Uterus (tissue), 4 donors: ENCODE results near the gene KCNJ4. TPM values are rescaled to one million over a fixed set of nuclear protein-coding genes. Genes with fewer than 3 reads are reported as not detected.
A peak's percentile ranks its signal among the peaks of the same experiment; 100 is the strongest.
"Not testable (repeated sequence)": the region's sequence is repeated elsewhere in the genome, so short reads cannot be mapped to it uniquely, and the experiment has no call there.

Experiments
- DNase-seq, 2 donors: peaks; one replicate each; pipeline ENCODE4 v3.0.0-alpha.2; 2019 to 2020
- H3K27ac ChIP-seq, 2 donors: fragments of 200-600 bp; sonication (generic); 1 replicate in 1 of 2; 2 replicates in 1 of 2; pipeline ENCODE4 v1.5.1; 2016 to 2018
- H3K27me3 ChIP-seq, 2 donors: fragments of 200-600 bp; sonication (generic); one replicate each; pipeline ENCODE4 v1.5.1; 2018 to 2019; ENCODE audit warnings: control low read depth in 1 of 2
- H3K36me3 ChIP-seq, 2 donors: fragments of 200-600 bp; sonication (generic); one replicate each; pipeline ENCODE4 v1.5.1; 2019; ENCODE audit warnings: control low read depth in 1 of 2
- H3K4me1 ChIP-seq, 2 donors: fragments of 200-600 bp; sonication (generic); one replicate each; pipeline ENCODE4 v1.5.1; 2018 to 2019; ENCODE audit warnings: control low read depth in 1 of 2
- H3K4me3 ChIP-seq, 2 donors: fragments of 200-600 bp; sonication (generic); 1 replicate in 1 of 2; 2 replicates in 1 of 2; pipeline ENCODE4 v1.5.1; 2018 to 2019; ENCODE audit warnings: mild to moderate bottlenecking in 1 of 2
- H3K9me3 ChIP-seq, 2 donors: fragments of 200-600 bp; sonication (generic); one replicate each; pipeline ENCODE4 v1.5.1; 2019; ENCODE audit warnings: control low read depth in 1 of 2
- CTCF ChIP-seq, 4 experiments: fragments of 200-600 bp in 2 of 4; fragments of 450-650 bp in 2 of 4; sonication (generic) in 2 of 4; IDR thresholded peaks; one replicate each; pipeline ENCODE4 v1.5.1; 2016 to 2019; ENCODE audit warnings: antibody characterized with exemption in 4 of 4, mild to moderate bottlenecking in 2 of 4, moderate library complexity in 1 of 4
- POLR2A ChIP-seq, 2 donors: fragments of 450-650 bp; IDR thresholded peaks; one replicate each; pipeline ENCODE4 v1.6.1; 2016; ENCODE audit warnings: antibody characterized with exemption in 2 of 2, mild to moderate bottlenecking in 1 of 2, moderate library complexity in 1 of 2
- intact Hi-C: fragments of 100-400 bp; cut with DNase I; formaldehyde crosslinking; loops from one replicate; pipeline ENCODE4 v1.15.1; 2023; ENCODE audit warnings: low total_unique reads
- total RNA-seq, 4 donors: library from RNA; depleted of rRNA in 3 of 4; stranded (reverse); fragments of >200 nt in 3 of 4; gene quantifications; one replicate each; pipeline versions ENCODE4 v1.1.0 to v1.2.4, GENCODE V29; 2014 to 2023
- donor health status: DM: yes; HTN: yes; CAD: no.

Gene KCNJ4
- total RNA-seq, 4 donors from 2014 or later = 0.21 to 1.1 TPM; not detected in 2

- H3K27ac ChIP-seq = no peak overlapping the region
- H3K4me3 ChIP-seq = no peak overlapping the region
- no peak for DNase-seq
- no peak for TF ChIP-seq POLR2A (IDR thresholded peaks at IDR 0.05)
- H3K4me1 ChIP-seq = peaks cover 0 to 4% of the 10 kb centered on the region in 2 donors
- intact Hi-C loops = no loop called here
- no peaks in the 10 kb centered on the region for H3K27me3 ChIP-seq
- H3K36me3 ChIP-seq = no peaks in the 10 kb centered on the region
- no peaks in the 10 kb centered on the region for H3K9me3 ChIP-seq
These were observed 16.2 kb upstream of the KCNJ4 start for GRCh38 chr22:38471237-38471636.

GRCh38 chr22:38470179-38470578 is 15.2 kb upstream of the KCNJ4 start:
- H3K27ac ChIP-seq, H3K27me3 ChIP-seq, H3K4me3 ChIP-seq, DNase-seq, intact Hi-C loops, H3K4me1 ChIP-seq, H3K36me3 ChIP-seq, H3K9me3 ChIP-seq: not testable (repeated sequence)

- peaks cover 0 to 4% of the 10 kb centered on the region in 2 donors for H3K4me1 ChIP-seq
- H3K27me3 ChIP-seq = no peaks in the 10 kb centered on the region
- no peak overlapping the region for H3K27ac ChIP-seq
- no peak for DNase-seq
- H3K9me3 ChIP-seq = no peaks in the 10 kb centered on the region
- H3K36me3 ChIP-seq = no peaks in the 10 kb centered on the region
- intact Hi-C loops = no loop called here
- TF ChIP-seq POLR2A (IDR thresholded peaks at IDR 0.05) (no peak), CTCF (IDR thresholded peaks at IDR 0.05) (no peak)
- H3K4me3 ChIP-seq = no peak overlapping the region
These were observed 14.3 kb upstream of the KCNJ4 start for GRCh38 chr22:38469306-38469781.

GRCh38 chr22:38468443-38469305 is 13.7 kb upstream of the KCNJ4 start:
- intact Hi-C loops = no loop called here
- DNase-seq = no peak
- TF ChIP-seq POLR2A (IDR thresholded peaks at IDR 0.05) = no peak
- TF ChIP-seq CTCF (IDR thresholded peaks at IDR 0.05) = no peak
- Histone ChIP-seq H3K4me3 (peak overlapping the region; percentile 37 to 44), H3K27ac (peak overlapping the region in 1 of 2 donors; percentile 13), H3K36me3 (no peaks in the 10 kb centered on the region), H3K4me1 (peaks cover 0 to 4% of the 10 kb centered on the region in 2 donors), H3K27me3 (no peaks in the 10 kb centered on the region), H3K9me3 (no peaks in the 10 kb centered on the region)

- intact Hi-C loops = no loop called here
- peak within 1 kb of the TSS in 1 of 2 donors; percentile 13 for H3K27ac ChIP-seq
- H3K4me1 ChIP-seq = peaks cover 0 to 4% of the 10 kb centered on the region in 2 donors
- peak; percentile 57 to 75 for DNase-seq
- no peaks in the 10 kb centered on the region for H3K27me3 ChIP-seq
- H3K9me3 ChIP-seq = no peaks in the 10 kb centered on the region
- H3K4me3 ChIP-seq = peak within 1 kb of the TSS; percentile 37 to 44
- no peaks in the 10 kb centered on the region for H3K36me3 ChIP-seq
- TF ChIP-seq POLR2A (IDR thresholded peaks at IDR 0.05) = peak in 1 of 2 donors; percentile 45
- TF ChIP-seq CTCF (IDR thresholded peaks at IDR 0.05) = no peak
These were observed 13.0 kb upstream of the KCNJ4 start, which contains the start of gene KDELR3 for GRCh38 chr22:38467904-38468442. KDELR3 (plus strand) TSS chr22:38468096; CDS start chr22:38468234, 138 bp downstream.

GRCh38 chr22:38467438-38467903 is 12.5 kb upstream of the KCNJ4 start:
- Histone ChIP-seq H3K4me1 (peaks cover 0 to 4% of the 10 kb centered on the region in 2 donors), H3K27ac (peak overlapping the region in 1 of 2 donors; percentile 13), H3K4me3 (peak overlapping the region; percentile 37 to 44), H3K9me3 (no peaks in the 10 kb centered on the region), H3K36me3 (no peaks in the 10 kb centered on the region), H3K27me3 (no peaks in the 10 kb centered on the region)
- DNase-seq = peak in 1 of 2 donors; percentile 33
- intact Hi-C loops = no loop called here
- TF ChIP-seq POLR2A (IDR thresholded peaks at IDR 0.05) (no peak), CTCF (IDR thresholded peaks at IDR 0.05) (no peak)
